GM21381 (cell line): ENCODE data around the gene ITGAE.

ENCODE experiments used
- ATAC-seq: cut with Tn5 transposase; IDR thresholded peaks from one replicate; pipeline ENCODE4 v1.9.1; 2021; ENCODE audit warnings: mild to moderate bottlenecking, moderate library complexity; ENCODE audit not compliant: unreplicated experiment

ITGAE gene

GRCh38 chr17:3678095-3678820 lies 122.7 kb downstream of the ITGAE start:
- ATAC-seq: no peak

GRCh38 chr17:3675886-3676285 lies 125.1 kb downstream of the ITGAE start:
- no peak for ATAC-seq

GRCh38 chr17:3672571-3672970 lies 128.4 kb downstream of the ITGAE start:
- no peak for ATAC-seq

- no peak for ATAC-seq
These were observed 131.4 kb downstream of the ITGAE start for GRCh38 chr17:3669548-3669947.

- no peak for ATAC-seq
These were observed 132.0 kb downstream of the ITGAE start for GRCh38 chr17:3669085-3669347.

GRCh38 chr17:3668279-3669084 lies 132.5 kb downstream of the ITGAE start, which contains the start of the genes EMC6 and TAX1BP3:
Gene EMC6 (plus strand): TSS chr17:3668812. CDS start chr17:3669147, 335 bp downstream.
Gene TAX1BP3 (minus strand): TSS chr17:3668578. CDS start chr17:3668526, 52 bp downstream.
- ATAC-seq: peak; percentile 86

- ATAC-seq: peak; percentile 11
These were observed 133.4 kb downstream of the ITGAE start for GRCh38 chr17:3667366-3668278.

GRCh38 chr17:3666516-3666915 lies 134.5 kb downstream of the ITGAE start:
- ATAC-seq: no peak

GRCh38 chr17:3665834-3666233 lies 135.2 kb downstream of the ITGAE start:
- ATAC-seq: no peak
